Panc1 (cell line): Measurements from ENCODE around the gene CXorf49B.
"Not testable (repeated sequence)": the region's sequence is repeated elsewhere in the genome, so short reads cannot be mapped to it uniquely, and the experiment has no call there.

Source experiments
- POLR2AphosphoS5 ChIP-seq: IDR thresholded peaks from 2 replicates; pipeline ENCODE4 v1.6.1; 2012; ENCODE audit warnings: mild to moderate bottlenecking, low read depth, low read length, moderate library complexity
- TF ChIP-seq, protein P1 (sequence below): fragments of 450-650 bp; IDR thresholded peaks from 2 replicates; pipeline ENCODE4 v1.5.1; 2017; ENCODE audit warnings: mild to moderate bottlenecking

GRCh38 chrX:71720289-71720886, 42.8 kb upstream of the CXorf49B start:
- TF ChIP-seq, protein P1, sequence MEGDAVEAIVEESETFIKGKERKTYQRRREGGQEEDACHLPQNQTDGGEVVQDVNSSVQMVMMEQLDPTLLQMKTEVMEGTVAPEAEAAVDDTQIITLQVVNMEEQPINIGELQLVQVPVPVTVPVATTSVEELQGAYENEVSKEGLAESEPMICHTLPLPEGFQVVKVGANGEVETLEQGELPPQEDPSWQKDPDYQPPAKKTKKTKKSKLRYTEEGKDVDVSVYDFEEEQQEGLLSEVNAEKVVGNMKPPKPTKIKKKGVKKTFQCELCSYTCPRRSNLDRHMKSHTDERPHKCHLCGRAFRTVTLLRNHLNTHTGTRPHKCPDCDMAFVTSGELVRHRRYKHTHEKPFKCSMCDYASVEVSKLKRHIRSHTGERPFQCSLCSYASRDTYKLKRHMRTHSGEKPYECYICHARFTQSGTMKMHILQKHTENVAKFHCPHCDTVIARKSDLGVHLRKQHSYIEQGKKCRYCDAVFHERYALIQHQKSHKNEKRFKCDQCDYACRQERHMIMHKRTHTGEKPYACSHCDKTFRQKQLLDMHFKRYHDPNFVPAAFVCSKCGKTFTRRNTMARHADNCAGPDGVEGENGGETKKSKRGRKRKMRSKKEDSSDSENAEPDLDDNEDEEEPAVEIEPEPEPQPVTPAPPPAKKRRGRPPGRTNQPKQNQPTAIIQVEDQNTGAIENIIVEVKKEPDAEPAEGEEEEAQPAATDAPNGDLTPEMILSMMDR = not testable (repeated sequence)
- not testable (repeated sequence) for TF ChIP-seq POLR2AphosphoS5
